Adrenal gland (tissue), 12 donors: Measurements from ENCODE around the gene PTCD1. TPM values are rescaled to one million over a fixed set of nuclear protein-coding genes. Genes with fewer than 3 reads are reported as not detected.
A peak's percentile ranks its signal among the peaks of the same experiment; 100 is the strongest.

Source experiments
- DNase-seq, 7 donors: peaks; one replicate each; pipeline ENCODE4 v3.0.0-alpha.2; 2019 to 2020
- H3K27ac ChIP-seq, 5 donors: fragments of 200-600 bp; sonication (generic) in 4 of 5; 1 replicate in 3 of 5; 2 replicates in 2 of 5; pipeline versions ENCODE4 v1.5.1 to v1.8.0; 2016 to 2020; ENCODE audit warnings: mild to moderate bottlenecking in 1 of 5
- H3K27me3 ChIP-seq: fragments of 200-600 bp; 2 replicates; pipeline ENCODE4 v1.8.0; 2021
- H3K36me3 ChIP-seq, 2 donors: fragments of 200-600 bp; replicated peaks in 1 of 2; 1 replicate in 1 of 2; 2 replicates in 1 of 2; pipeline versions ENCODE4 v1.5.1 to v1.8.0; 2018 to 2022
- H3K4me1 ChIP-seq, 2 donors: fragments of 200-600 bp; replicated peaks in 1 of 2; 1 replicate in 1 of 2; 2 replicates in 1 of 2; pipeline versions ENCODE4 v1.5.1 to v1.8.0; 2018 to 2021
- H3K4me3 ChIP-seq, 4 donors: fragments of 200-600 bp; sonication (generic) in 3 of 4; one replicate each; pipeline ENCODE4 v1.5.1; 2016 to 2018
- H3K9me3 ChIP-seq, 3 donors: fragments of 200-600 bp; sonication (generic) in 1 of 3; replicated peaks in 1 of 3; 1 replicate in 2 of 3; 2 replicates in 1 of 3; pipeline versions ENCODE4 v1.5.1 to v1.8.0; 2016 to 2021
- CTCF ChIP-seq, 6 experiments: fragments of 450-650 bp in 4 of 6; fragments of 200-600 bp in 2 of 6; sonication (generic) in 1 of 6; IDR thresholded peaks; 1 replicate in 5 of 6; 2 replicates in 1 of 6; pipeline versions ENCODE4 v1.5.1 to v1.8.0; 2016 to 2021; ENCODE audit warnings: antibody characterized with exemption in 6 of 6, mild to moderate bottlenecking in 2 of 6, moderate library complexity in 1 of 6
- POLR2A ChIP-seq, 2 donors: fragments of 450-650 bp; IDR thresholded peaks; one replicate each; pipeline ENCODE4 v1.6.1; 2017; ENCODE audit warnings: antibody characterized with exemption in 2 of 2, mild to moderate bottlenecking in 2 of 2, moderate library complexity in 1 of 2
- WGBS, 4 donors: extraction: QIAGEN DNeasy Blood & Tissue Kit in 2 of 4; methylation state at CpG; one replicate each; pipeline versions ENCODE4 v1.1.5 to v1.1.7; 2013 to 2017; 5-methylcytosine and 5-hydroxymethylcytosine counted together
- intact Hi-C, 2 donors: fragments of 100-400 bp; cut with DNase I; formaldehyde crosslinking; loops; one replicate each; pipeline versions ENCODE4 v1.14.1 to v1.15.0; 2022 to 2023
- polyA plus RNA-seq, 3 donors: library from polyadenylated mRNA; stranded (reverse); fragments of 200-250 nt in 2 of 3; fragments of 350-450 nt in 1 of 3; fragmentation: Illumina TruSeq in 1 of 3; extraction: RNeasy Lipid Tissue Mini Kit (QIAGEN cat#74804) in 1 of 3; gene quantifications; one replicate each; pipeline ENCODE4 v1.2.3, GENCODE V29; 2013 to 2014
- total RNA-seq, 9 donors: library from RNA; depleted of rRNA in 4 of 9; stranded (reverse); fragments of >200 nt in 4 of 9; fragments of 120-200 nt in 1 of 9; fragmentation: NEBNext Ultra II Directional in 1 of 9; extraction: Animal tissue kit (Norgen Biotek cat#: 25700) in 1 of 9; gene quantifications; one replicate each; pipeline versions ENCODE4 v1.1.0 to v1.2.4, GENCODE V29; 2013 to 2023
- donor health status: healthy with polysubstance abuse.
- donor health status: Bipolar disorder and iron deficiency.
- donor health status: DM: yes; HTN: yes; CAD: no.
- donor health status: DM: no; HTN: no; CAD: no.
- donor health status: DM: no; HTN: no; CAD: no.
- donor health status: DM: yes; HTN: yes; CAD: no.

Gene PTCD1
- total and polyA plus RNA-seq, 12 donors: 2.5 to 9.2 (median 6.0) TPM

DNA sequence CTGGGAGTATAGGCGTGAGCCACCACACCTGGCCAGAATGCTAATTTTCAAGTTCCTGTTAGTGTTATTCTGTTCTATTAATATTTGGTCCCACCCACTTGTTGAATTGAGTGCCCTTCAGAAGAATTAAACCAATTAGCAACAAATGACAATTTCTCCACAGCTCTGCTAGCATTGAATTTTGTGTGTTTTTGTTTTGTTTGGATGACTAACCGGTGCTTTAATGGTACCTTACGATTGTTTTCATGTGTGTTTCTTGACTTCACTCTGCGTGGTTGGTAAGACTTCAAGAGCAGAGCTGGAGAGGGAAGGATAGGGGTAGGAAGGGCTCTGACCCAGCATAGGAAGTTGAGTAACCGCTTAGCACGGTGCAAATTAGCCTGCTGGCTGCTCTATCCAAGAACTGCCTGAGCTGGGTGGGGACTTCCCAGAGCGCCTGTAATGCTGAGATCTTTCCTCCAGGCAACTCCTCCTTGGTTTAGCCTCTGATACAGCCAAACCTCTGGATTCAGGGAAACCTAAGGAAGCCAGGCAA lies 59.5 kb downstream of the PTCD1 start:
- Histone ChIP-seq H3K27ac (peak overlapping the region; percentile 37 to 94 (median 57)), H3K9me3 (no peaks in the 10 kb centered on the region), H3K4me3 (no peak overlapping the region), H3K36me3 (no peaks in the 10 kb centered on the region), H3K4me1 (peaks cover 16 to 45% of the 10 kb centered on the region in 2 donors), H3K27me3 (no peaks in the 10 kb centered on the region)
- peak in 6 of 7 donors; percentile 53 to 82 (median 64) for DNase-seq
- TF ChIP-seq CTCF (IDR thresholded peaks at IDR 0.05) (peak in 1 of 6 experiments; percentile 12), POLR2A (IDR thresholded peaks at IDR 0.05) (peak in 1 of 2 donors; percentile 9)
- WGBS, 4 donors: 27 to 52% (median 43%) methylated on average over 7 of the region's 7 CpGs
- intact Hi-C loops: no loop called here

- intact Hi-C loops: no loop called here
- Histone ChIP-seq H3K4me3 (peak overlapping the region; percentile 13 to 84 (median 58)), H3K27ac (peak overlapping the region; percentile 39 to 92 (median 73)), H3K9me3 (no peaks in the 10 kb centered on the region), H3K27me3 (no peaks in the 10 kb centered on the region), H3K36me3 (no peaks in the 10 kb centered on the region), H3K4me1 (peaks cover under 1 to 28% of the 10 kb centered on the region in 2 donors)
- TF ChIP-seq POLR2A (IDR thresholded peaks at IDR 0.05) (peak in 1 of 2 donors; percentile 19), CTCF (IDR thresholded peaks at IDR 0.05) (no peak)
- WGBS, 4 donors: 4 to 49% (median 16%) methylated on average over 4 to 58 of the region's 58 CpGs
- DNase-seq: peak; percentile 70 to 79 (median 75)
These were observed 63.4 kb downstream of the PTCD1 start for GRCh38 chr7:99375070-99375807.

- DNase-seq: peak; percentile 76 to 88 (median 82)
- WGBS, 4 donors: 0 to 7% (median 2%) methylated on average over 10 to 95 of the region's 95 CpGs
- intact Hi-C loops: no loop called here
- Histone ChIP-seq H3K27ac (peak within 1 kb of the TSS; percentile 39 to 92 (median 73)), H3K36me3 (no peaks in the 10 kb centered on the region), H3K9me3 (no peaks in the 10 kb centered on the region), H3K4me1 (peaks cover 0 to 20% of the 10 kb centered on the region in 2 donors), H3K27me3 (no peaks in the 10 kb centered on the region), H3K4me3 (peak within 1 kb of the TSS; percentile 13 to 84 (median 58))
- TF ChIP-seq POLR2A (IDR thresholded peaks at IDR 0.05) (peak in 1 of 2 donors; percentile 40), CTCF (IDR thresholded peaks at IDR 0.05) (no peak)
These were observed 64.2 kb downstream of the PTCD1 start, which contains the start of gene ARPC1B for GRCh38 chr7:99374111-99375064. Gene ARPC1B, plus strand, starts transcription at chr7:99374730. Its CDS starts 10,985 bp downstream, at chr7:99385715.
